Erythroblast (primary cell): Measurements from ENCODE around the gene DISP3.

ENCODE experiments used
- GATA1 ChIP-seq: IDR thresholded peaks from 2 replicates; pipeline ENCODE4 v1.6.1; 2011; ENCODE audit warnings: low read depth, mild to moderate bottlenecking, control low read depth, low read length, moderate library complexity
- POLR2A ChIP-seq: IDR thresholded peaks from 2 replicates; pipeline ENCODE4 v1.6.1; 2011; ENCODE audit warnings: mild to moderate bottlenecking, low read length

DNA sequence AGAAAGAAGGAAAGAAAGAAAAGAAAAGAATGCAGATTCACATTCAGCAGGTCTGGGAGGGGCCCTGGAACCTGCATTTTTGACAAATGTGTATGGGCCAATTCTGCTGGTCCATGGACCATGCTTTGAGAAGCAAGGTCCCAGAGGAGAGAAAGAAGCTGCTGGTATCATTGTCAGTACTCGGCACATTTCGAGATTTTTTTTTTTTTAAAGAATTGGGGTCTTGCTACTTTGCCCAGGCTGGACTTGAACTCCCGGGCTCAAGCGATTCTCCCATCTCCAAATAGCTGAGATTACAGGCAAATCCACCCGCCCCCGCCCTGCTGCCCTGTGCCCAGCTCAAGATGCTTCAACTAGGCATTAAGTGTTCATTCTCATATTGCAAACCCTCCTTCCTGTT lies 13.6 kb upstream of the DISP3 start:
- TF ChIP-seq POLR2A: no peak
- no peak for TF ChIP-seq GATA1
